GM12891 (cell line): ENCODE measurements around the gene MICU2.

Source experiments
- DNase-seq: peaks from one replicate; pipeline ENCODE4 v3.0.0; 2011; ENCODE audit warnings: low spot score; ENCODE audit not compliant: insufficient read length
- FAIRE-seq: peaks from 2 replicates; lab custom pipeline; 2011; peaks lifted over from hg19 to GRCh38; lab: Jason Lieb, UNC
- PAX5 ChIP-seq: IDR thresholded peaks from 2 replicates; pipeline ENCODE4 v1.6.1; 2011; ENCODE audit warnings: low read length, moderate library complexity, mild to moderate bottlenecking; ENCODE audit not compliant: insufficient read depth, severe bottlenecking
- POLR2A ChIP-seq: IDR thresholded peaks from 2 replicates; pipeline ENCODE4 v1.6.1; 2011; ENCODE audit warnings: low read depth, low read length, control low read depth
- POLR2AphosphoS5 ChIP-seq: IDR thresholded peaks from 2 replicates; pipeline ENCODE4 v1.6.1; 2011; ENCODE audit warnings: low read depth, low read length, control low read depth
- POU2F2 ChIP-seq: IDR thresholded peaks from 2 replicates; pipeline ENCODE4 v1.6.1; 2011; ENCODE audit warnings: low read depth, mild to moderate bottlenecking, control low read depth, low read length, moderate library complexity
- SPI1 ChIP-seq: IDR thresholded peaks from 2 replicates; pipeline ENCODE4 v1.6.1; 2011; ENCODE audit warnings: low read depth, low read length, control low read depth
- TAF1 ChIP-seq: IDR thresholded peaks from 2 replicates; pipeline ENCODE4 v1.6.1; 2011; ENCODE audit warnings: low read depth, low read length, control low read depth

The MICU2 gene

DNA sequence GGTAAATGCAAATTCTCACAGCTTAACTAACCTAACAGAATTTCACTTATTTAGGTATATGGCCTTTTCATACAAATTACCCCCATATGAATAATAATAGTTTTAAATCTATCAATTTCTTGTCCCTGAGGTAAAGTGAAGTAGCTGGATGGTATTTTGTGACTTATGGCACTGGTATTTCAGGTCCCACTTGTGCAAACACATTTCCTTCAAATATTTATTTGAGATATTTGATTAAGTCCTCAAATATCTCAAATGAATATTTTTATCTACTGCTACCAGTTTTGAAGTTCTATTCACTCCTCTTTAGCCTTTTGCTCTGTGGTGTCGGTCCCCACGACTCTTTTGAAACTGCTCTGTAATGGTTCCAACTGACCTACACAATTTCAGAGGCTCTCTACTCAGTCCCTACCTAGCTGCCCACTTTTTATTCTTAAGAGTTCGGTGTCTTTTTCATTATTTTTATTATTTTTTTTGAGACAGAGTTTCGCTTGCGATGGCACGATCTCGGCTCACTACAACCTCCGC is 85.3 kb downstream of the MICU2 start:
- no peak for FAIRE-seq
- no peak for DNase-seq
- TF ChIP-seq TAF1 (no peak), POLR2A (no peak), POU2F2 (no peak), SPI1 (no peak), PAX5 (no peak), POLR2AphosphoS5 (no peak)

DNA sequence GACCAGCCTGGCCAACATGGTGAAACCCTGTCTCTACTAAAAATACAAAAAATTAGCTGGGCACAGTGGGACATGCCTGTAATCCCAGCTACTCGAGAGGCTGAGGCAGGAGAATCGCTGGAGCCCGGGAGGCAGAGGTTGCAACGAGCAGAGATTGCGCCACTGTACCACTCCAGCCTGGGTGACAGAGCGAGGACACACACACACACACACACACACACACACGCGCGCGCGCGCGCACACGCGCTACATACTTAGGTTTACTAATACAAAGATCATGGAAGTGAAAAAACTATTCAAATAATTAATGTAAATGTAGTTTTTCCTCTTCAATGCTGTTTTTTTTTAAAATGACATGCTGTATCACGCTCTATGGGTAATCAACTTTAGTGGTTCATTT is 86.4 kb downstream of the MICU2 start:
- no peak for FAIRE-seq
- no peak for DNase-seq

DNA sequence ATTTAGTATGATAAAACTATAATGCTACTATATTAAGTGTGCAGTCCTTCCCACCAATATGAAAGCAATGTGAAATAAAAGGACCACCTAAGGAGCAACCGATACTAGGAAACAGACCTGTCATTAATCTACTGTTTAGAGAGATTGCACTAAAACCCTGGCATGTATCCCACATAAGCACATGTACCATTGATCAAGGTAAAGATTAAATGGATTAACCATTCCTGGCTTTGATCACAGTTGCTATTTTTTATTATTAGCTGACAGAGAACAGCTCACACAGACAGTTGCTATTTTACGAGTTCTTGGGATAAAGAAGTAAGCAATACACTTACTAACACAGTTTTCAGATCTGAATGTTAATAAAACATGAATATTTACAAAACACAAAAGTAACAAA is 87.2 kb downstream of the MICU2 start:
- TF ChIP-seq POLR2AphosphoS5 (no peak), POU2F2 (no peak), TAF1 (no peak), SPI1 (no peak), PAX5 (no peak), POLR2A (no peak)
- FAIRE-seq = no peak
- DNase-seq = no peak

More for the DNA sequence above, 86.4 kb downstream of the MICU2 start:
- TF ChIP-seq PAX5 = no peak
- no peak for TF ChIP-seq POU2F2
- no peak for TF ChIP-seq POLR2AphosphoS5
- no peak for TF ChIP-seq TAF1
- TF ChIP-seq SPI1 = no peak
- TF ChIP-seq POLR2A = no peak

DNA sequence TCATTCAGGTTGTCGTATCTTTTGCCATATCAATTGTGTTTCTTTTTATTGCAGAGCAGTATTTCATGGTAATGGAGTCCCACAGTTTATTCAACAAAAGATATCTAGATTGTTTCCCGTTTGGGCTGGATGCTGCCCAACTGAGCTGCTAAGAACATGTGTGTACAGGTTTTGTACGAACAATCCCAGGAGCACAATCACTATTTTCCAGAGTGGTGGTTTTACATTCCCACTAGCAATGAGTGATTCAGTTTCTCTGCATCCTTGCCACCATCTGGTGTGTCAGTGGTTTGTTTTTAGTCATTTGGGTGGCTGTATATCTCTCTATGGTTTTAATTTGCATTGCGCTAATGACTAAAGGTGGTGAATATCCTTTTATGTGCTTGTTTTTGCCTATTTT is 92.1 kb downstream of the MICU2 start:
- FAIRE-seq = no peak

DNA sequence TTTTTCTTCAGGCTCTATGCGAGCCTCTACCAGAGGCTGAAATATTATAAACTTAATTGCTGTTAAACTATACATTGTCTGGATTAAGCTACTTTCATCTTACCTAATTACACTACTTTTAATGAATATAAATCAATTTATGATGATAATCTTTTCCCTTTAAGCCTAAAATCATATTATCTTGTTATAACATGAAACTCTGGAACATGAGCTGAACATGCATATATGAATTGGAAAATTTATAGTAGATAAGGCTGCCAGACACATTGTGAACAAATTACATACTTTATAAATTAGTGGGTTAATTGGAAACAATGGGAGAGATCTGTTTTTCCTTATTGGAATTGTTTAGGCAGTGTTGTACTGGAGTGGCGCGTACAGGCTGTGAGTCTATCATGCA is 99.6 kb downstream of the MICU2 start:
- TF ChIP-seq PAX5 (no peak), POU2F2 (no peak), POLR2A (no peak), POLR2AphosphoS5 (no peak), SPI1 (no peak), TAF1 (no peak)
- no peak for DNase-seq
- no peak for FAIRE-seq

More for the DNA sequence above, 92.1 kb downstream of the MICU2 start:
- no peak for DNase-seq
- TF ChIP-seq TAF1 = no peak
- TF ChIP-seq SPI1 = no peak
- no peak for TF ChIP-seq PAX5
- no peak for TF ChIP-seq POLR2A

DNA sequence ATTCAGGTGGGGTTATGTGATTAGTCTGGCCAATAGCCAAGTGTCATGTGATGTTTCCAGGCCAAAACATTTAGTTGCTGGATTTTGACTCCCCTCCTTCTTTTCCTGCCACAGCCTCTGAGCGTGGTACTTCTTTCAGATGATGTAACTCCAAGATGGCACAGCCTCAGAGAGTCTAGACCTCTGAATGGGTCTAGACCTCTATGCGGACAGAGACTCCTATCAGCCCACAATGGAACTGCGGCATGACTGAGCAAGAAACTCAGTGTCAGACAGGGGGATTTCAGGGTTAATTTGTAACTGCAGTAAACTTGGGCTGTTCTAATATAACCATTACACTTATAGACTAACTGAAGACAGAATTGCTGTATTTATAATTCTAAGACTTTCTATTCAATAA is 102.3 kb downstream of the MICU2 start:
- DNase-seq = no peak
- TF ChIP-seq SPI1 = no peak
- no peak for TF ChIP-seq PAX5
- TF ChIP-seq POLR2AphosphoS5 = no peak
- TF ChIP-seq TAF1 = no peak
- TF ChIP-seq POLR2A = no peak
- no peak for TF ChIP-seq POU2F2
- FAIRE-seq = no peak

DNA sequence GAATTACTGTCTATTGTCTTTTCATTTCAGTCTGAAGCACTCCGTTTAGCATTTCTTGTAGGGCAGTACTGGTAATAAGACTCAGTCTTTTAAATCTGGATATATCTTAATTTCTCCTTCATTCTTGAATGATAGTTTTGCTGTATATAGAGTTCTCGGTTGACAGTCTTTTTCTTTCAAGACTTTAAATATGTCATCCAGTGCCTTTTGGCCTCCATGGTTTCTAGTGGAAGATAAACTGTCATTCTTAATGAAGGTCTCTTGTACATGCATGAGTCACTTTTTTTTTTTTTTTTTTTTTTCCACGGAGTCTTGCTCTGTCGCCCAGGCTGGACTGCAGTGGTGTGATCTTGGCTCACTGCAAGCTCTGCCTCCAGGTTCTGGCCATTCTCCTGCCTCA is 117.6 kb downstream of the MICU2 start:
- no peak for TF ChIP-seq SPI1
- TF ChIP-seq POU2F2 = no peak
- no peak for TF ChIP-seq TAF1
- no peak for TF ChIP-seq PAX5
- no peak for TF ChIP-seq POLR2AphosphoS5
- TF ChIP-seq POLR2A = no peak
- FAIRE-seq (no peak), DNase-seq (no peak)

DNA sequence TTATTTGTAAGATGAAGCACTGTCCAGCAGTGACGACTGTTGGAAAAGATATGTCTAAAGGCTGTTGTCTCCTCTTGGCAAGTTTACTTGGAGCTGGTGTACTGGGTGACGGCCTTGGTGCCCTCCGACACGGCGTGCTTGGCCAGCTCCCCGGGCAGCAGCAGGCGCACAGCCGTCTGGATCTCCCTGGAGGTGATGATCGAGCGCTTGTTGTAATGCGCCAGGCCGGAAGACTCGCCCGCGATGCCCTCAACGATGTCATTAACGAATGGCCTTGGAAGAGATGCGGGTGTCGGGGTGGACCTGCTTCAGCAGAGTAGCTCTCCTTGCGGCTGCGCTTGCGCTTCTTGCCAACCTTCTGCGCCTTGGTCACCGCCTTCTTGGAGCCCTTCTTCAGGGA is 120.2 kb downstream of the MICU2 start:
- TF ChIP-seq TAF1 = no peak
- no peak for TF ChIP-seq SPI1
- TF ChIP-seq POU2F2 = no peak
- TF ChIP-seq POLR2A = no peak
- no peak for TF ChIP-seq POLR2AphosphoS5
- no peak for TF ChIP-seq PAX5

DNA sequence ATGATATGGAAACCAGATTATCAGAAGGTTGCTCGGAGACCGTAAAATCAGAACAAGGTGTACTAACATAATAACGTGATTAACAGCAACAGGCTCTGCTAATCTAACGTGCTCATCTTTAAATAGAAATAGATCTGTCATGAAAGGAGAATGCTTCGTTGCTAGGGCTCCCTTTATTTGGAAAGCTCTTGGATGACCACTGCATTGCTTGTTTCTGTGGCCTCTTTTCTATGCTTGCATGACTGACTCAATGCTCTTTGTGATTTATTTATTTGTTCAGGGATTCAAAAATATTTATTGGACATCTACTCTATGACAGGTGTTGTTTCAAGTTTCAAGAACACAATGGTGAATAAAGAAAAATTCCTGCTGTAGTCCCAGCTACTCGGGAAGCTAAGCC is 122.6 kb downstream of the MICU2 start:
- DNase-seq = no peak
- TF ChIP-seq POLR2A (no peak), POU2F2 (no peak), SPI1 (no peak), POLR2AphosphoS5 (no peak), TAF1 (no peak), PAX5 (no peak)
- FAIRE-seq = no peak

More for the DNA sequence above, 120.2 kb downstream of the MICU2 start:
- no peak for DNase-seq
- no peak for FAIRE-seq

DNA sequence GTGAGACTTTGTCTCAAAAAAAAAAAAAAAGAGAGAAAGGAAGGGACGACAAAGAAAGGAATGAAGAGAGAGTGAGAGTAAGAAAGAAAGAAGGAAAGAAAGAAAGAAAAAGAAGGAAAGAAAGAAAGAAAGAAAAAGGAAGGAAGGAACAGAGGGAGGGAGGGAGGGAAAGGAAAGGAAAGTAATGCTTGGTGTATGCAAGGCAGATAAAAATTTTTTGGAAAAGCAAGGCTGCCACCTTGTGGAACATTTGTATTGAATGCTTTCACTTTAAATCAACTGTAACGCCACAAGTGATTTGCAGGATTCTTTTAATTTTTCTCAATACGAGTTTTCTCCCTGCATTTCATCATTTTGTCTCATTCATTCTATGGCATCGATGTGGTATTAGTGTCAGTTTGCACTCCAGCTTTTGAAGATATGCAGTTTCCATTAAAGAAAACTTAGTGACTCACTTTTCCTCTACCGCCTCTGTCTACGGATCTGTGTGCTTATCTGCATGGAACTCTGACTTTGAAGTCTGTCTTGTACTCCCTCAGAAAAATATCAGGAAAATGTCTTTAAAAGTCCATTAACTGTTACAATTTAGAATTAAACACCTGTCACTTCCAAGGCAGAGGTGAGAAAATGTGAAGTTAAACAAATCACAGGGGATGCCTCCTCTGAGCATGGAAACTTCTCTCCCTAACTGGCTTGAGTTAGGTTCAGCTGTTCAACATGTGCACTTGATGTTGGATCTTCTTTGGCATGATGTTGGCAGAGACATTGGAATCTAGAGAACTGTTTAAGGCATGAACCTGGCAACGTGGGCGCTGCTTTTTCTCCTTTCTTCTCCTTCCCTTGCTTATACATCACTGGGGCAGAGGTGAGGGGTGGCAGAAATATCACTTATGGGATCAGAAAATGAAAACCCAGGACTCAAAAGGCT is 124.8 kb downstream of the MICU2 start:
- peak; percentile 84 for FAIRE-seq
- DNase-seq = no peak
- TF ChIP-seq SPI1 (no peak), POLR2A (no peak), POLR2AphosphoS5 (no peak), PAX5 (no peak), POU2F2 (no peak), TAF1 (no peak)
